Activated CD4-positive, alpha-beta memory T cell treated with anti-CD3 and anti-CD28 coated beads for 36 hours (primary cell): Measurements from ENCODE around the gene TNNI2. TPM values are rescaled to one million over a fixed set of nuclear protein-coding genes. Genes with fewer than 3 reads are reported as not detected.
"Not testable (repeated sequence)": the region's sequence is repeated elsewhere in the genome, so short reads cannot be mapped to it uniquely, and the experiment has no call there.

Experiments used
- CTCF ChIA-PET: fragments of 350-600 bp; sonication (Branson Sonifier 250); formaldehyde crosslinking; loops from one replicate; lab custom pipeline; 2021; ENCODE audit warnings: antibody characterized with exemption, inconsistent platforms; lab: Charles Lee
- POLR2A ChIA-PET: fragments of 350-600 bp; sonication (Branson Sonifier 250); formaldehyde crosslinking; loops from one replicate; lab custom pipeline; 2021; ENCODE audit warnings: antibody characterized with exemption; lab: Charles Lee
- DNase-seq: peaks from one replicate; pipeline ENCODE4 v3.0.0-alpha.2; 2020
- H3K27ac Mint-ChIP-seq: one replicate; pipeline ENCODE4 v1.8.0; 2021; ENCODE audit warnings: mixed read lengths
- H3K27me3 Mint-ChIP-seq: one replicate; pipeline ENCODE4 v1.8.0; 2021; ENCODE audit warnings: mixed read lengths
- H3K36me3 Mint-ChIP-seq: one replicate; pipeline ENCODE4 v1.8.0; 2021; ENCODE audit warnings: mixed read lengths
- H3K4me1 Mint-ChIP-seq: one replicate; pipeline ENCODE4 v1.8.0; 2021; ENCODE audit warnings: low read depth, mixed read lengths
- H3K4me3 Mint-ChIP-seq: one replicate; pipeline ENCODE4 v1.8.0; 2021; ENCODE audit warnings: mild to moderate bottlenecking, mixed read lengths
- H3K9me3 Mint-ChIP-seq: one replicate; pipeline ENCODE4 v1.8.0; 2021; ENCODE audit warnings: mixed read lengths
- intact Hi-C: fragments of 100-400 bp; cut with micrococcal nuclease; formaldehyde crosslinking; loops from one replicate; pipeline ENCODE4 v1.15.1; 2023
- total RNA-seq, 2 experiments: library from RNA; stranded (reverse); gene quantifications; one replicate each; pipeline ENCODE4 v1.2.3, GENCODE V29; 2021

The TNNI2 gene
- total RNA-seq, 2 experiments from 2014 or later: not detected

- Mint-ChIP-seq H3K4me1 (no peaks in the 10 kb centered on the region), H3K36me3 (no peaks in the 10 kb centered on the region), H3K27ac (no peak overlapping the region), H3K4me3 (no peak overlapping the region), H3K9me3 (peaks cover 2% of the 10 kb centered on the region), H3K27me3 (peaks cover 6% of the 10 kb centered on the region)
- POLR2A ChIA-PET: no interaction called here
- intact Hi-C loops: no loop called here
- CTCF ChIA-PET: interaction anchor here (4.9 kb wide), 1 partner anchor 117 kb away, joined by 27 read pairs; no protein-coding TSS in a partner anchor
- no peak for DNase-seq
Observed at GRCh38 chr11:1810761-1811160, 28.0 kb upstream of the TNNI2 start.

- Mint-ChIP-seq H3K27ac (no peak overlapping the region), H3K9me3 (peaks cover 2% of the 10 kb centered on the region), H3K27me3 (peaks cover 6% of the 10 kb centered on the region), H3K4me1 (no peaks in the 10 kb centered on the region), H3K4me3 (no peak overlapping the region), H3K36me3 (no peaks in the 10 kb centered on the region)
- POLR2A ChIA-PET: no interaction called here
- intact Hi-C loops: no loop called here
- DNase-seq: no peak
- CTCF ChIA-PET: no interaction called here
Observed at GRCh38 chr11:1812274-1812673, 26.5 kb upstream of the TNNI2 start.

- Mint-ChIP-seq H3K36me3 (no peaks in the 10 kb centered on the region), H3K4me1 (no peaks in the 10 kb centered on the region), H3K9me3 (peaks cover 2% of the 10 kb centered on the region), H3K27me3 (peaks cover 6% of the 10 kb centered on the region), H3K27ac (no peak overlapping the region), H3K4me3 (no peak overlapping the region)
- CTCF ChIA-PET: no interaction called here
- intact Hi-C loops: no loop called here
- POLR2A ChIA-PET: no interaction called here
- no peak for DNase-seq
Observed at GRCh38 chr11:1812801-1813200, 26.0 kb upstream of the TNNI2 start.

DNA sequence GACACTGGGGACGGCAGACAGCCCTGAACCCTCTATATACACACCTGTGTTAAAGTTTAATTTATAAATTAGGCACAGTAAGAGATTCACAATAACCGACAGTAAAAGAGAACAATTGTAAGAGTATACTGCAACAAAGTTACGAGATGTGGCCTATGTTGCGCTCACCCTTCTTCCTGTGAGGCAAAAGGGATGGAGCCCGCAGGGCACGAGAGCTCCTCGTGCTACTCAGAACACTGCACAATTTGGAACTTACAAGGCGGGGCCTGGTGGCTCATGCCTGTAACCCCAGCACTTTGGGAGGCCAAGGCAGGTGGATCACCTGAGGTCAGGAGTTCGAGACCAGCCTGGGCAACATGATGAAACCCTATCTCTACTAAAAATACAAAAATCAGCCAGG, 25.4 kb upstream of the TNNI2 start:
- CTCF ChIA-PET: interaction anchor here (2.3 kb wide), 1 partner anchor 120 kb away, joined by 7 read pairs; no protein-coding TSS in a partner anchor
- H3K4me3 Mint-ChIP-seq, H3K4me1 Mint-ChIP-seq, POLR2A ChIA-PET, intact Hi-C loops, H3K27ac Mint-ChIP-seq, DNase-seq, H3K9me3 Mint-ChIP-seq, H3K27me3 Mint-ChIP-seq, H3K36me3 Mint-ChIP-seq: not testable (repeated sequence)

DNA sequence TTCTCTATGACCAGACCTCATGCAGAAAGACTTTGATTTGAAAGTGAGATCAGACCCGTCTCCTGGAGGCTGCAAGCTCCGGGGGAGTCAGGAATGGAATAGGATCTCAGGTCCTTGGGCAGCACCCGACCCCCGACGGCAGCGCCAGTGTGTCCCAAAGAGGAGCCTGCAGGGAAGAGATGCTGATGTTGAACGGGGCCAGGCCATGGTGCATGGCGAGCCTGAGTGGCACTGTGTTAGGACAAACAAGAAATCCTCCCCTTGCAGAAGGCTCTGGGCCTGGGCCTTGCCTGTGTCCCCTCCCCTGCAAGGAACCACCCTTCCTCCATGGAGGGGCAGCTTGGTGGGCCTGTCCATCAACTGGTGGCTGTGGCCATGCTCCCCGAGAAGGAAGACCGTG, 24.1 kb upstream of the TNNI2 start:
- H3K36me3 Mint-ChIP-seq: no peaks in the 10 kb centered on the region
- H3K27ac Mint-ChIP-seq: no peak overlapping the region
- H3K4me1 Mint-ChIP-seq: no peaks in the 10 kb centered on the region
- intact Hi-C loops: no loop called here
- H3K27me3 Mint-ChIP-seq: peaks cover 6% of the 10 kb centered on the region
- ChIA-PET CTCF (interaction anchor here (2.3 kb wide), 1 partner anchor 121 kb away, joined by 7 read pairs; no protein-coding TSS in a partner anchor), POLR2A (no interaction called here)
- no peak overlapping the region for H3K4me3 Mint-ChIP-seq
- H3K9me3 Mint-ChIP-seq: peaks cover 9% of the 10 kb centered on the region
- no peak for DNase-seq

- Mint-ChIP-seq H3K27ac (no peak overlapping the region), H3K4me1 (no peaks in the 10 kb centered on the region), H3K27me3 (peaks cover 6% of the 10 kb centered on the region), H3K36me3 (no peaks in the 10 kb centered on the region), H3K4me3 (no peak overlapping the region), H3K9me3 (peaks cover 9% of the 10 kb centered on the region)
- intact Hi-C loops: no loop called here
- DNase-seq: no peak
- ChIA-PET POLR2A (no interaction called here), CTCF (interaction anchor here (1.2 to 2.3 kb wide), 2 partner anchors 18 to 122 kb away, joined by 4 to 7 read pairs; no protein-coding TSS in a partner anchor)
Observed at GRCh38 chr11:1815311-1815710, 23.5 kb upstream of the TNNI2 start.

GRCh38 chr11:1815751-1816150, 23.0 kb upstream of the TNNI2 start:
- ChIA-PET POLR2A (no interaction called here), CTCF (interaction anchor here (1.2 to 2.3 kb wide), 2 partner anchors 17 to 122 kb away, joined by 4 to 7 read pairs; no protein-coding TSS in a partner anchor)
- intact Hi-C loops: no loop called here
- no peak overlapping the region for H3K27ac Mint-ChIP-seq
- H3K9me3 Mint-ChIP-seq: peaks cover 9% of the 10 kb centered on the region
- H3K4me3 Mint-ChIP-seq: no peak overlapping the region
- no peaks in the 10 kb centered on the region for H3K4me1 Mint-ChIP-seq
- no peaks in the 10 kb centered on the region for H3K36me3 Mint-ChIP-seq
- peaks cover 6% of the 10 kb centered on the region for H3K27me3 Mint-ChIP-seq
- DNase-seq: no peak

DNA sequence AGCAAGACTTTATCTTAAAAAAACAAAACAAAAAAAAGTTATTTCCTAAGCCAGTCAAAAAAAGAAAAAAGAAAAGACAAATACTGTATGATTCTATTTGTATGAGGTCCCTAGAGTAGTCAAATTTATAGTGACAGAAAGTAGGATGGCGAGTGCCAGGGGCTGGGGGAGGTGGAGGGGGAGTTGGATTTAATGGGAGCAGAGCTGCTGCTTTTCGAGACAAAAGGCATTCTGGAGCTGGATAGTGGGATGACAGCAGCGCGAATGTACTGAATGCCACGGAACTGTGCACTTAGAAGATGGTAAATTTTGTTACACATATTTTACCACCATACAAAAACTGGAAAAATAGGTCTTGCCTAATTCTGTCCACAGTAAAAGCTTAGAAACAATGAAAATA, 21.8 kb upstream of the TNNI2 start:
- Mint-ChIP-seq H3K4me3 (no peak overlapping the region), H3K9me3 (peaks cover 9% of the 10 kb centered on the region), H3K36me3 (no peaks in the 10 kb centered on the region), H3K27ac (no peak overlapping the region), H3K4me1 (no peaks in the 10 kb centered on the region), H3K27me3 (peaks cover 8% of the 10 kb centered on the region)
- DNase-seq: no peak
- intact Hi-C loops: no loop called here
- CTCF ChIA-PET: interaction anchor here (1.1 to 1.4 kb wide), 2 partner anchors 16 to 123 kb away, joined by 3 read pairs; no protein-coding TSS in a partner anchor
- POLR2A ChIA-PET: no interaction called here

DNA sequence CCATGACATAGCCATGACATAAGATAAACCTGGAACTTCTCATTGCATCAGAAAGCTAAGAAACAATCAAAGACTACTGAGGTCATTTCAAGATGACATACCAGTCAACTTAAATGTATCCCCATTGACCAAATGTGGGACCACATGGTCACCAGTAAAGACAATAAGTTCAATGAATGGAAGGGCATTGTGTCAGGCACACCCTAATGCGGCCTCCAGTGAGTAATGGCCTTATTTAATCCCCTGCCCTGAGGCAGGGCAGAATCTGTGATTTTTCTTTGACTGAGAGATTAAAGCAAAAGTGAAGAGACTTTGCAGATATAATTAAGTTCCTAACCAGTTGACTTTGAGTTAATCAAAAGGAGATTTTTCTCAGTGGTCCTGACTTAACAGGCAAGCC, 21.3 kb upstream of the TNNI2 start:
- H3K27me3 Mint-ChIP-seq: peaks cover 6% of the 10 kb centered on the region
- H3K27ac Mint-ChIP-seq: no peak overlapping the region
- H3K4me1 Mint-ChIP-seq: no peaks in the 10 kb centered on the region
- ChIA-PET POLR2A (no interaction called here), CTCF (interaction anchor here (1.1 to 1.4 kb wide), 2 partner anchors 15 to 123 kb away, joined by 3 read pairs; no protein-coding TSS in a partner anchor)
- intact Hi-C loops: no loop called here
- H3K4me3 Mint-ChIP-seq: no peak overlapping the region
- no peaks in the 10 kb centered on the region for H3K36me3 Mint-ChIP-seq
- H3K9me3 Mint-ChIP-seq: peaks cover 7% of the 10 kb centered on the region
- DNase-seq: no peak

DNA sequence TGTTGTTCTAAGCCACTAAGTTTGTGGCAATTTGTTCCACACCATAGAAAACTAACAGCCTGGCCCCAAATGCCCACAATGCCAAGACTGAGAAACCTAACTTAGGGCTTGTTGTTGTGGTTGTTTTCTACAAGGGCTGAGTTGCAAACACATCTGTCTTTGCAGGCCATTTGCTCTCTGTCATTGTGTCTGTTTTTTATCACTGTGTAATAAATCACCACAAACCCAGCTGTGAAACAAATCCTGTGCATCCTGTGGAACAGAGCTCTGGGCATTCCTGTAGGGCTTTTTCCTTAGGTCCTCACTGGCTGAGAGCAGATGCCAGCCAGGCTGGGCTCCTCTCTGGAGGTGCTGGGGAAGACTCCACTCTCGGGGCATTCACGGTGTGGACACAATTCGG, 19.7 kb upstream of the TNNI2 start:
- H3K4me1 Mint-ChIP-seq: no peaks in the 10 kb centered on the region
- DNase-seq: no peak
- CTCF ChIA-PET: interaction anchor here (1.4 kb wide), 1 partner anchor 14 kb away, joined by 5 read pairs; no protein-coding TSS in a partner anchor
- no peak overlapping the region for H3K27ac Mint-ChIP-seq
- peaks cover 7% of the 10 kb centered on the region for H3K9me3 Mint-ChIP-seq
- intact Hi-C loops: no loop called here
- POLR2A ChIA-PET: no interaction called here
- H3K36me3 Mint-ChIP-seq: no peaks in the 10 kb centered on the region
- H3K27me3 Mint-ChIP-seq: peaks cover 2% of the 10 kb centered on the region
- H3K4me3 Mint-ChIP-seq: no peak overlapping the region

DNA sequence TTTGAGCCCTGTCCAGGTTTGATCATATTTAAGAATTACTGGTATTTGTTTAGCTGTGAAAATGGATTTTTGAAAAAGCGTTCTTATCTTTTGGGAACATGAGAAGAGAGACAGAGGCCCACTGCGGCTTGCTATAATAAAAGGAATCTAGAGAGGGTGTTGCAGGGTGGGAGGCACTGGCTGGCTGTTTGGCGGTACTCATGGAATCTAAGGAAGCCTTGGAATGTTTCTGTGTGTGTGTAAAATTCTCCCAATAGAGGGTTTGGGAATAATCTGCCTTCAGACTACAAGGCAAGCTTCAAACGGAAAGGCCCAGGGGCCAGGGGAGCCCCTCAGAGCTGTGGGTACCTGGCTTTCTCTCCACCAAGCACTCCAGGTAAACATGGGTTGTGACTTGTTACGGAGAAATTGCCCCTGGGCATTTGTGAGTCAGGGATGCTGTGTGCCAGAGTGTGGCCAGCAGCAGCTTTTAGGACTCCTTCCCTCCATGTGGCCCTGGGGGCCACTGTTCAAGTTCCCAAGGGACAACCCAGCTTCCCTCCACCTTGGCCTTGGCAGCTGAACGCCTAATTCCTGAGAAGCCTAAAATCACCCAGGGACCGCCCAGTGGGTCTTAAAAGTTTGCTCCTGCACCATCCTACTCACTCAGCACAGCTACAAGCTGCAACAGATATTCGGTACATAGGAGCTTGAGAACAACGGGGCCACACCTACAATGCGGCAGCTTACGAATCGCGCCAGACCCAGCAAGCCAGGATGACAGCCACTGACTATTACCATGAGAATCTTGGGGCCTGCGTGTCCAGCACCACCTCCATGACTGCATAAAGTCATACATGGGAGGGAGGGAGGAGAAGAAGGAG, 18.1 kb upstream of the TNNI2 start:
- intact Hi-C loops: no loop called here
- no peaks in the 10 kb centered on the region for H3K4me1 Mint-ChIP-seq
- ChIA-PET POLR2A (no interaction called here), CTCF (interaction anchor here (0.9 to 1.6 kb wide), 3 partner anchors 12 to 168 kb away, joined by 4 to 5 read pairs (median 4); no protein-coding TSS in a partner anchor)
- no peak overlapping the region for H3K4me3 Mint-ChIP-seq
- no peak overlapping the region for H3K27ac Mint-ChIP-seq
- H3K36me3 Mint-ChIP-seq: no peaks in the 10 kb centered on the region
- DNase-seq: no peak
- peaks cover 2% of the 10 kb centered on the region for H3K27me3 Mint-ChIP-seq
- peaks cover 7% of the 10 kb centered on the region for H3K9me3 Mint-ChIP-seq

- no peak overlapping the region for H3K4me3 Mint-ChIP-seq
- DNase-seq: no peak
- peaks cover 2% of the 10 kb centered on the region for H3K27me3 Mint-ChIP-seq
- no peak overlapping the region for H3K27ac Mint-ChIP-seq
- CTCF ChIA-PET: interaction anchor here (1.0 to 1.8 kb wide), 5 partner anchors 11 to 180 kb away, joined by 3 to 10 read pairs (median 5); no protein-coding TSS in a partner anchor
- no peaks in the 10 kb centered on the region for H3K36me3 Mint-ChIP-seq
- peaks cover 7% of the 10 kb centered on the region for H3K9me3 Mint-ChIP-seq
- POLR2A ChIA-PET: no interaction called here
- no peaks in the 10 kb centered on the region for H3K4me1 Mint-ChIP-seq
- intact Hi-C loops: no loop called here
Observed at GRCh38 chr11:1821562-1821961, 17.2 kb upstream of the TNNI2 start.
